K562 (cell line): ENCODE measurements around the gene ZBTB20. TPM values are rescaled to one million over a fixed set of nuclear protein-coding genes. Genes with fewer than 3 reads are reported as not detected.

ENCODE experiments used
- ATAC-seq: fragments of 200-7000 bp; cut with Tn5 transposase; 3 replicates; pipeline ENCODE4 v1.9.1; 2020; ENCODE audit warnings: moderate library complexity
- BruUV-seq: library from RNA; stranded (reverse); fragments of 400-500 nt; replicated peaks from 2 replicates; lab custom pipeline; 2021; lab: Mats Ljungman, UMichigan
- CTCF ChIA-PET: fragments of 300-600 bp; formaldehyde crosslinking; extraction: SDS; loops from one replicate; lab custom pipeline; 2021; ENCODE audit warnings: low intra/inter-chr PET ratio; lab: Yijun Ruan, JAX
- POLR2A ChIA-PET: fragments of 300-600, 350-650 bp; sonication (Branson Sonifier 250); formaldehyde crosslinking; extraction: SDS; loops from one replicate; lab custom pipeline; 2021; ENCODE audit warnings: antibody characterized with exemption, inconsistent platforms; lab: Yijun Ruan, JAX
- DNase-seq, 4 experiments: peaks; one replicate each; pipeline versions ENCODE4 v3.0.0 to v3.0.0-alpha.2; 2011 to 2018; ENCODE audit warnings: low spot score in 3 of 4, mixed read lengths in 3 of 4; ENCODE audit errors: extremely low read depth in 1 of 4
- FAIRE-seq: peaks from 2 replicates; lab custom pipeline; 2011; peaks lifted over from hg19 to GRCh38; lab: Jason Lieb, UNC
- H2AFZ ChIP-seq: 2 replicates; pipeline ENCODE4 v1.6.0; 2011; ENCODE audit warnings: low read depth, low read length, control low read depth, inconsistent platforms
- H3K27ac ChIP-seq: fragments of 200-600 bp; 3 replicates; pipeline ENCODE4 v1.8.0; 2011; ENCODE audit warnings: low read depth, mild to moderate bottlenecking, control low read depth, inconsistent platforms, low read length, moderate library complexity, mixed read lengths; ENCODE audit errors: extremely low read depth
- H3K27me3 ChIP-seq, 2 experiments: fragments of 300-600 bp in 1 of 2; 2 replicates in 1 of 2; 3 replicates in 1 of 2; pipeline versions ENCODE4 v1.6.0 to v1.8.0; 2011; ENCODE audit warnings: inconsistent platforms in 2 of 2, low read length in 2 of 2, mild to moderate bottlenecking in 1 of 2, mixed read lengths in 1 of 2, moderate library complexity in 1 of 2; ENCODE audit not compliant: control insufficient read depth in 2 of 2, insufficient read depth in 2 of 2
- H3K36me3 ChIP-seq: fragments of 300-600 bp; 3 replicates; pipeline ENCODE4 v1.8.0; 2011; ENCODE audit warnings: mild to moderate bottlenecking, low read length, inconsistent platforms; ENCODE audit not compliant: control insufficient read depth, insufficient read depth
- H3K4me1 ChIP-seq, 2 experiments: fragments of 200-600 bp in 1 of 2; replicated peaks in 1 of 2; 2 replicates in 1 of 2; 3 replicates in 1 of 2; pipeline versions ENCODE4 v1.5.1 to v1.8.0; 2011; ENCODE audit warnings: inconsistent platforms in 2 of 2, low read length in 2 of 2, mild to moderate bottlenecking in 1 of 2, mixed read lengths in 1 of 2, moderate library complexity in 1 of 2; ENCODE audit not compliant: control insufficient read depth in 2 of 2, insufficient read depth in 2 of 2
- H3K4me2 ChIP-seq: 2 replicates; pipeline ENCODE4 v1.6.1; 2011; ENCODE audit warnings: low read length, control low read depth, inconsistent platforms, mixed read lengths; ENCODE audit not compliant: insufficient read depth
- H3K4me3 ChIP-seq: fragments of 200-600 bp; sonication (generic), shearing (Covaris generic); 2 replicates; pipeline ENCODE4 v1.5.1; 2016; ENCODE audit warnings: control low read depth, inconsistent platforms
- H3K79me2 ChIP-seq: fragments of 200-600 bp; 3 replicates; pipeline ENCODE4 v1.8.0; 2011; ENCODE audit warnings: low read length, inconsistent platforms; ENCODE audit not compliant: control insufficient read depth, insufficient read depth
- H3K9ac ChIP-seq, 2 experiments: 2 replicates each; pipeline versions ENCODE4 v1.6.0 to v1.6.1; 2011; ENCODE audit warnings: low read depth in 2 of 2, low read length in 2 of 2, control low read depth in 1 of 2, inconsistent platforms in 1 of 2, mild to moderate bottlenecking in 1 of 2, mixed read lengths in 1 of 2; ENCODE audit not compliant: insufficient read depth in 1 of 2
- H3K9me1 ChIP-seq: one replicate; pipeline ENCODE4 v1.6.0; 2011; ENCODE audit warnings: inconsistent platforms, mild to moderate bottlenecking, low read length, moderate library complexity; ENCODE audit not compliant: control insufficient read depth, insufficient read depth
- H3K9me3 ChIP-seq: replicated peaks from 2 replicates; pipeline ENCODE4 v1.5.1; 2011; ENCODE audit warnings: low read depth, low read length, inconsistent platforms; ENCODE audit not compliant: control insufficient read depth, insufficient read depth
- H4K20me1 ChIP-seq: replicated peaks from 2 replicates; pipeline ENCODE4 v1.6.1; 2011; ENCODE audit warnings: low read length, inconsistent platforms, mixed read lengths; ENCODE audit not compliant: control insufficient read depth, insufficient read depth
- ARID1B ChIP-seq: fragments of 450-650 bp; IDR thresholded peaks from 2 replicates; pipeline ENCODE4 v1.6.1; 2016; ENCODE audit warnings: antibody characterized with exemption, mild to moderate bottlenecking, inconsistent platforms
- ATF1 ChIP-seq, 2 experiments: fragments of 450-650 bp in 1 of 2; IDR thresholded peaks; 2 replicates each; pipeline ENCODE4 v1.6.1; 2016; ENCODE audit warnings: missing compliant biosample characterization in 1 of 2, missing genetic modification characterization in 1 of 2
- CBFA2T2 ChIP-seq: fragments of 450-650 bp; conservative IDR thresholded peaks from 2 replicates; pipeline ENCODE4 v1.6.1; 2017; ENCODE audit warnings: mild to moderate bottlenecking
- CBFA2T3 ChIP-seq: fragments of 450-650 bp; IDR thresholded peaks from 2 replicates; pipeline ENCODE4 v1.6.1; 2017
- EP300 ChIP-seq: IDR thresholded peaks from 2 replicates; pipeline ENCODE4 v1.6.1; 2012; ENCODE audit warnings: low read length, improper control_type of control experiment
- NR0B1 ChIP-seq: fragments of 450-650 bp; IDR thresholded peaks from one replicate; pipeline ENCODE4 v1.6.1; 2018; ENCODE audit warnings: mild to moderate bottlenecking, moderate library complexity; ENCODE audit not compliant: partially characterized antibody
- TCF3 ChIP-seq: sonication (generic); formaldehyde crosslinking; IDR thresholded peaks from 2 replicates; pipeline ENCODE4 v1.4.0; 2020; ENCODE audit warnings: mild to moderate bottlenecking, missing genetic modification reagents
- TCFL5 ChIP-seq: fragments of 250-450 bp; sonication (Bioruptor Pico); conservative IDR thresholded peaks from 2 replicates; pipeline ENCODE4 v1.6.1; 2021; ENCODE audit warnings: mild to moderate bottlenecking, moderate library complexity, matching md5 sums
- TEAD1 ChIP-seq, 2 experiments: fragments of 450-650 bp in 1 of 2; sonication (generic) in 1 of 2; formaldehyde crosslinking; IDR thresholded peaks; 2 replicates each; pipeline versions ENCODE4 v1.4.0 to v1.8.0; 2020 to 2022; ENCODE audit warnings: mild to moderate bottlenecking in 2 of 2, missing genetic modification reagents in 1 of 2
- TRIM24 ChIP-seq, 2 experiments: fragments of 450-650 bp; IDR thresholded peaks; 2 replicates each; pipeline ENCODE4 v1.6.1; 2016
- TSC22D4 ChIP-seq: fragments of 450-650 bp; IDR thresholded peaks from 2 replicates; pipeline ENCODE4 v1.6.1; 2016; ENCODE audit warnings: missing genetic modification characterization, missing biosample characterization, control low read depth
- ZBTB49 ChIP-seq: sonication (generic); formaldehyde crosslinking; IDR thresholded peaks from 2 replicates; pipeline ENCODE4 v1.8.0; 2022; ENCODE audit warnings: missing genetic modification reagents, mild to moderate bottlenecking, borderline replicate concordance
- ZNF280A ChIP-seq: fragments of 450-650 bp; IDR thresholded peaks from 2 replicates; pipeline ENCODE4 v1.6.1; 2018; ENCODE audit warnings: mild to moderate bottlenecking, low read depth; ENCODE audit not compliant: partially characterized antibody
- ZNF561 ChIP-seq: fragments of 450-650 bp; formaldehyde crosslinking; conservative IDR thresholded peaks from 2 replicates; pipeline ENCODE4 v1.4.0; 2020; ENCODE audit warnings: mild to moderate bottlenecking, moderate library complexity
- ZNF766 ChIP-seq: fragments of 200-800 bp; sonication (Bioruptor generic); conservative IDR thresholded peaks from 2 replicates; pipeline ENCODE4 v1.6.1; 2016; ENCODE audit warnings: missing genetic modification characterization, missing compliant biosample characterization
- WGBS: fragments of 100-300 bp; shearing (Covaris generic); methylation state at CpG from one replicate; pipeline ENCODE4 v1.1.6; 2016; ENCODE audit warnings: low coverage, mixed read lengths; ENCODE audit not compliant: insufficient coverage; ENCODE audit errors: missing lambda C conversion rate; 5-methylcytosine and 5-hydroxymethylcytosine counted together
- in situ Hi-C: fragments of 300-500 bp; cut with MboI; formaldehyde crosslinking; loops from 4 replicates; pipeline ENCODE4 v1.15.0; 2018; ENCODE audit warnings: inconsistent platforms, mixed read lengths
- intact Hi-C: fragments of 100-400 bp; cut with micrococcal nuclease; formaldehyde crosslinking; loops from 2 replicates; pipeline ENCODE4 v1.14.2; 2022
- polyA plus RNA-seq, 8 experiments: library from polyadenylated mRNA; depleted of rRNA in 4 of 8; stranded (reverse) in 5 of 8; unstranded in 3 of 8; fragments of >200 nt; fragmentation: Nextera tagmentation in 2 of 8; fragmentation: Illumina TruSeq in 1 of 8; extraction: Ambion mirVana in 2 of 8; extraction: Trizol in 1 of 8; gene quantifications; 2 replicates each; pipeline versions ENCODE4 v1.2.1 to v1.2.3, GENCODE V29; 2011 to 2014; ENCODE audit warnings: inconsistent platforms in 1 of 8, missing spikeins in 1 of 8
- total RNA-seq, 7 experiments: library from RNA; depleted of rRNA in 6 of 7; stranded (reverse); fragments of >200 nt in 6 of 7; fragmentation: Illumina TruSeq in 2 of 7; extraction: Trizol in 2 of 7; gene quantifications; 2 replicates each; pipeline versions ENCODE4 v1.2.1 to v1.2.3, GENCODE V29; 2011 to 2021; ENCODE audit warnings: low replicate concordance in 1 of 7

ZBTB20 gene
- total and polyA plus RNA-seq, 9 of the 15 experiments (the other 6 are each of a cell fraction or from before 2014, with no cell fraction given): 0.17 to 1.7 (median 0.45) TPM

- TF ChIP-seq ZBTB49 (CRISPR knock-in tag): no peak
- no peak for TF ChIP-seq ZNF766 (CRISPR knock-in tag)
- TF ChIP-seq ZNF280A: no peak
- no peak for TF ChIP-seq TEAD1 (CRISPR knock-in tag; IDR thresholded peaks at IDR 0.05)
- TF ChIP-seq TSC22D4 (tag): no peak
Observed at GRCh38 chr3:114958930-114959329, 188.2 kb downstream of the ZBTB20 start (continued).

- Histone ChIP-seq H3K36me3 (no peaks in the 10 kb centered on the region), H2AFZ (no peak overlapping the region), H3K27me3 (no peaks in the 10 kb centered on the region), H3K4me1 (peaks cover 0 to 4% of the 10 kb centered on the region in 2 experiments; a peak in 2 of 5 replicates), H3K4me3 (no peak overlapping the region), H3K27ac (no peak overlapping the region), H3K79me2 (no peaks in the 10 kb centered on the region), H3K9me3 (no peaks in the 10 kb centered on the region), H3K9ac (no peak overlapping the region), H3K9me1 (no peaks in the 10 kb centered on the region), H3K4me2 (no peak overlapping the region), H4K20me1 (no peaks in the 10 kb centered on the region)
- no peak for FAIRE-seq
- no TSS peak for BruUV-seq
- WGBS: 0% methylated on average over 1 of the region's 1 CpG
- intact Hi-C loops (no loop called here), in situ Hi-C loops (no loop called here)
- ChIA-PET CTCF (no interaction called here), POLR2A (no interaction called here)
- peak in 1 of 4 experiments; percentile 2 for DNase-seq
- TF ChIP-seq EP300 (peak; percentile 15; the same call in 1 of the 2 replicates), TCFL5 (CRISPR knock-in tag) (no peak), ARID1B (peak; percentile 10; the same call in 1 of the 2 replicates), TCF3 (CRISPR knock-in tag) (peak; percentile 52; the same call in 1 of the 2 replicates), CBFA2T3 (peak; percentile 43), ZNF561 (CRISPR knock-in tag) (no peak), CBFA2T2 (0 out of 2 replicates have a peak, but pooled peaks have one; percentile 30), TRIM24 (IDR thresholded peaks at IDR 0.05) (0 out of 4 replicates have a peak, but pooled peaks of 1 of the 2 experiments have one; percentile 20), ATF1 (CRISPR knock-in tag; IDR thresholded peaks at IDR 0.05) (no peak), ATF1 (tag; IDR thresholded peaks at IDR 0.05) (no peak), NR0B1 (no peak)
- no peak for ATAC-seq
Observed at GRCh38 chr3:114953800-114954199, 193.3 kb downstream of the ZBTB20 start.
